ENCODE data around the gene ACTR1A. TPM values are rescaled to one million over a fixed set of nuclear protein-coding genes. Genes with fewer than 3 reads are reported as not detected.

Gene ACTR1A
- polyA plus RNA-seq, 1 donor (not counting 4 experiments of a cell fraction or from before 2014, with no cell fraction given), result 162 TPM

GRCh38 chr10:102429468-102429867 lies 73.0 kb downstream of the ACTR1A start:
- H3K27me3 ChIP-seq (ENCODE audit: control insufficient read depth, extremely low read depth, insufficient read depth, low read length), result peaks cover 7% of the 10 kb centered on the region

More at GRCh38 chr10:102429468-102429867, 73.0 kb downstream of the ACTR1A start:
- Histone ChIP-seq H3K9ac (ENCODE audit: control insufficient read depth, extremely low read depth, insufficient read depth, low read length) (no peak overlapping the region), H3K79me2 (ENCODE audit: control insufficient read depth, insufficient read depth, low read length) (peaks cover 10% of the 10 kb centered on the region), H3K4me2 (ENCODE audit: control insufficient read depth, extremely low read depth, insufficient read depth, low read depth, low read length) (no peak overlapping the region), H3K27ac (ENCODE audit: control insufficient read depth, insufficient read depth, low read length) (no peak overlapping the region), H3K9me1 (ENCODE audit: control insufficient read depth, extremely low read depth, insufficient read depth, low read length) (no peaks in the 10 kb centered on the region), H3K36me3 (ENCODE audit: control insufficient read depth in 2 of 2, extremely low read depth in 1 of 2, insufficient read depth in 2 of 2, low read length in 2 of 2) (peaks cover 5 to 10% of the 10 kb centered on the region in 2 experiments), H3K4me3 (ENCODE audit: control insufficient read depth in 2 of 3, extremely low read depth in 1 of 3, insufficient read depth in 2 of 3, low read depth in 1 of 3, low read length in 3 of 3) (no peak overlapping the region), H2AFZ (ENCODE audit: control insufficient read depth, low read length) (no peak overlapping the region), H3K4me1 (ENCODE audit: control insufficient read depth, extremely low read depth, insufficient read depth, low read length) (peaks cover 6% of the 10 kb centered on the region), H4K20me1 (ENCODE audit: control insufficient read depth, extremely low read depth, insufficient read depth, low read length) (no peaks in the 10 kb centered on the region), H3K9me3 (ENCODE audit: control insufficient read depth, low read depth, low read length) (no peaks in the 10 kb centered on the region)
- no peak for FAIRE-seq
- dilution Hi-C loops (cut with MboI; ENCODE audit: extremely low pct_ligation_motif_present, low sequenced_read_pairs), result no loop called here
- TF ChIP-seq EZH2 (IDR thresholded peaks at IDR 0.05; ENCODE audit: low read length), result no peak
- no peak for TF ChIP-seq CTCF (optimal IDR thresholded peaks at IDR 0.05 in 1 of 3, IDR thresholded peaks at IDR 0.05 in 1 of 3, conservative IDR thresholded peaks at IDR 0.05 in 1 of 3; ENCODE audit: extremely low read depth in 1 of 3, insufficient read depth in 2 of 3, low read length in 3 of 3)
- DNase-seq (ENCODE audit: low read depth, low spot score), result no peak

Small RNAs within 50 kb of the gene (small RNA-seq; reads per million reads assigned to genes)
- 7.2 to 148 (median 115) reads per million in 3 experiments for gene MIR146B (ENCODE audit: insufficient read length in 3 of 3, low read depth in 3 of 3, low replicate concordance in 1 of 3)

Other genes with a start within 250 kb of the ACTR1A start
- 14.8 to 16.8 TPM (median 15.8 TPM) in 3 replicates for gene NFKB2, start 107.0 kb downstream of the ACTR1A start, polyA plus RNA-seq
- gene PSD, start 83.9 kb downstream of the ACTR1A start, polyA plus RNA-seq, result 0.10 to 0.81 TPM (median 0.11 TPM) in 3 replicates
- gene FBXL15, start 81.9 kb downstream of the ACTR1A start, polyA plus RNA-seq, result 3.1 to 4.9 TPM (median 3.5 TPM) in 3 replicates
- gene CUEDC2, start 70.1 kb downstream of the ACTR1A start, polyA plus RNA-seq, result 35.8 to 77.3 TPM (median 46.6 TPM) in 3 replicates
- gene C10orf95, start 51.2 kb downstream of the ACTR1A start, polyA plus RNA-seq, result 0.60 to 0.81 TPM (median 0.63 TPM) in 3 replicates
- 3.7 to 6.8 TPM (median 4.8 TPM) in 3 replicates for gene SUFU, start 1.3 kb upstream of the ACTR1A start, polyA plus RNA-seq
- gene TRIM8, start 141.8 kb upstream of the ACTR1A start, polyA plus RNA-seq, result 16.9 to 45.1 TPM (median 24.8 TPM) in 3 replicates
- gene ARL3, start 211.7 kb upstream of the ACTR1A start, polyA plus RNA-seq, result 7.0 to 10.7 TPM (median 9.2 TPM) in 3 replicates
- gene SFXN2, start 211.9 kb upstream of the ACTR1A start, polyA plus RNA-seq, result 1.7 to 5.7 TPM (median 5.0 TPM) in 3 replicates
- 24.3 to 45.7 TPM (median 27.3 TPM) in 3 replicates for gene WBP1L, start 241.2 kb upstream of the ACTR1A start, polyA plus RNA-seq

All from keratinocyte (primary cell).